WERI-Rb-1 (cell line): Measurements from ENCODE around the gene SRM.
"Not testable (repeated sequence)": the region's sequence is repeated elsewhere in the genome, so short reads cannot be mapped to it uniquely, and the experiment has no call there.

ENCODE experiments used
- DNase-seq: peaks from one replicate; pipeline ENCODE4 v3.0.0-alpha.2; 2020
- H3K27ac ChIP-seq: fragments of 250-450 bp; sonication (Bioruptor Pico); 2 replicates; pipeline ENCODE4 v1.5.1; 2020; ENCODE audit warnings: mild to moderate bottlenecking, moderate library complexity
- H3K27me3 ChIP-seq: fragments of 250-450 bp; sonication (Bioruptor Pico); 2 replicates; pipeline ENCODE4 v1.5.1; 2021; ENCODE audit warnings: mild to moderate bottlenecking, low read depth, moderate library complexity; ENCODE audit not compliant: insufficient read depth, severe bottlenecking
- H3K36me3 ChIP-seq: fragments of 250-450 bp; sonication (Bioruptor Pico); 2 replicates; pipeline ENCODE4 v1.5.1; 2020; ENCODE audit warnings: mild to moderate bottlenecking, moderate library complexity
- H3K4me3 ChIP-seq: 2 replicates; pipeline ENCODE4 v1.5.1; 2011; ENCODE audit warnings: low read depth, mild to moderate bottlenecking, control low read depth, low read length
- H3K9me3 ChIP-seq: fragments of 250-450 bp; sonication (Bioruptor Pico); 2 replicates; pipeline ENCODE4 v1.5.1; 2021; ENCODE audit warnings: mild to moderate bottlenecking, moderate library complexity; ENCODE audit not compliant: severe bottlenecking
- TF ChIP-seq, protein P1 (sequence below): IDR thresholded peaks from 2 replicates; pipeline ENCODE4 v1.5.1; 2011; ENCODE audit warnings: low read depth, mild to moderate bottlenecking, control low read depth, inconsistent platforms, low read length

Gene SRM

DNA sequence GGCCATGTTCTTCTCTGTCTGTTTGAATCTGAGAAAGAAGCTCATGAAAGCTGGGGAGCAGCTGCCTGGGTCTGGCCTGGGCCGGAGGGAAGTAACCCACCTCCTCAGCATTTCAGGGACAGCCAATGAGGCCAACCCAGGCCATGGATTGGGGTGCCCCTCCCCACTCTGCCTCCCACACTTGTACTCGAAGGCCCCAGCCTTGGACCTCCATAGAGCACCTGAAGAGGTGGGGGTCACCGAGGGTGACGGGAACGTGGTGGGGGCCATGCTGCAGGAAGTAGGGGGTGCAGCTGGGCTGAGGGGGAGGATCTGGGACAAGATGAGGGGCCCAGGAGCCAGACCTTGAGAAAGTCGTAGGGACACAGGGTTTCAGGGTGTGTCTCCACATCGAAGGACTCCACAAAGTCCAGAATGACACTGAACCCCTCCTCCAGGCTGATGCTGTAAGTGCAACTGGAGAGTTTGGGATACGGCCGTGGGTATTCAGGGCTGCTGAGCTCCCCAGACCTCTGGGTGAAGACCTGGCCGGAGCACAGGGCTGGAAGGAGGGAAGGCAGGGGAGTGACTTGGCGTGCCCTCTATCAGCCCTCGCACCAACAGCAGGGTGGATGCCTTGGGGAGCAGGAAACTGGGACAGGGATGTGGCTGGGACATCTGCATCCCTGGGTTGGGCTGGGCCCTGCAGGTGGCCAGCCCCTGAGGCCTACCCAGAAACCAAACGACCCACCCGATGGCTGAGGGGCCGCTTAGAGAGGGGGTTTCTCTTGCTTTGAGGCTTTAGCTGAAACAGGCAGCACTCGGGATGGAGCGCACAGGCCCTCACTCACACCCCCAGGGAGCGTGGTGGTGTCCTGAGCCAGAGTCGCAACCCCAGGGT, 16.6 kb downstream of the SRM start:
- H3K27me3 ChIP-seq = no peaks in the 10 kb centered on the region
- no peak for DNase-seq

DNA sequence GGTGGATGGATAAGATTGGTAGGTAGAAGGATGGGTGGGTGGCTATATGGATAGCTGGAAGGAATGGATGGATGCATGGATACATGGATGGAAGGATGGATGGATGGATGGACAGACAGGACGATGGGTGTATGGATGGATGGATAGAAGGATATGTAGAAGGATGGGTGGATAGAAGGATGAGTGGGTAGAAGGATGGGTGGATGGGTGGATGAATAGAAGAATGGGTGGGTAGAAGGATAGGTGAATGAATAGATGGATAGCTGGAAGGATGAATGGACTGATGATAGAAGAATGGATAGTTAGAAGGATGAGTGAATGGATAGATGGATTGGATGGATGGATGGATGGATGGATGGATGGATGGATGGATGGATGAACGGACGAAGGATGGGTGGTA, 17.8 kb downstream of the SRM start:
- H3K9me3 ChIP-seq = no peaks in the 10 kb centered on the region
- no peak overlapping the region for H3K27ac ChIP-seq
- no peaks in the 10 kb centered on the region for H3K36me3 ChIP-seq
- TF ChIP-seq, protein P1, sequence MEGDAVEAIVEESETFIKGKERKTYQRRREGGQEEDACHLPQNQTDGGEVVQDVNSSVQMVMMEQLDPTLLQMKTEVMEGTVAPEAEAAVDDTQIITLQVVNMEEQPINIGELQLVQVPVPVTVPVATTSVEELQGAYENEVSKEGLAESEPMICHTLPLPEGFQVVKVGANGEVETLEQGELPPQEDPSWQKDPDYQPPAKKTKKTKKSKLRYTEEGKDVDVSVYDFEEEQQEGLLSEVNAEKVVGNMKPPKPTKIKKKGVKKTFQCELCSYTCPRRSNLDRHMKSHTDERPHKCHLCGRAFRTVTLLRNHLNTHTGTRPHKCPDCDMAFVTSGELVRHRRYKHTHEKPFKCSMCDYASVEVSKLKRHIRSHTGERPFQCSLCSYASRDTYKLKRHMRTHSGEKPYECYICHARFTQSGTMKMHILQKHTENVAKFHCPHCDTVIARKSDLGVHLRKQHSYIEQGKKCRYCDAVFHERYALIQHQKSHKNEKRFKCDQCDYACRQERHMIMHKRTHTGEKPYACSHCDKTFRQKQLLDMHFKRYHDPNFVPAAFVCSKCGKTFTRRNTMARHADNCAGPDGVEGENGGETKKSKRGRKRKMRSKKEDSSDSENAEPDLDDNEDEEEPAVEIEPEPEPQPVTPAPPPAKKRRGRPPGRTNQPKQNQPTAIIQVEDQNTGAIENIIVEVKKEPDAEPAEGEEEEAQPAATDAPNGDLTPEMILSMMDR = no peak
- H3K4me3 ChIP-seq = no peak overlapping the region
- H3K27me3 ChIP-seq = no peaks in the 10 kb centered on the region
- no peak for DNase-seq

More for the DNA sequence above, 16.6 kb downstream of the SRM start:
- no peak overlapping the region for H3K27ac ChIP-seq
- no peak overlapping the region for H3K4me3 ChIP-seq
- TF ChIP-seq, protein P1 = no peak
- H3K9me3 ChIP-seq = no peaks in the 10 kb centered on the region
- no peaks in the 10 kb centered on the region for H3K36me3 ChIP-seq

DNA sequence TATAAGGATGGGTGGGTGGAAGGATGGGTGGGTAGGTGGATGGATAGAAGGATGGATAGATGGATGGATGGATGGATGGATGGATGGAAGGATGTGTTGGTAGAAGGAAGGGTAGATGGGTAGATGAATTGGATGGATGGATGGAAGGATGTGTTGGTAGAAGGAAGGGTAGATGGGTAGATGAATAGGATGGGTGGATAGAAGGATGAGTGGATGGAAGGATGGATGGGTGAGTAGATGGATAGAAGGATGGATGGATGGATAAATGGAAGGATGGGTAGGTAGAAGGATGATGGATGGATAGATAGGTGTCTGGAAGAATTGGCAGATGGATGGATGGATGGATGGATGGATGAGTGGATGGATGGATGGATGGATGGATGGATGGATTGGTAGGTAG, 18.8 kb downstream of the SRM start:
- Histone ChIP-seq H3K36me3 (no peaks in the 10 kb centered on the region), H3K4me3 (no peak overlapping the region), H3K27ac (no peak overlapping the region), H3K9me3 (no peaks in the 10 kb centered on the region), H3K27me3 (no peaks in the 10 kb centered on the region)
- TF ChIP-seq, protein P1 = no peak
- no peak for DNase-seq

DNA sequence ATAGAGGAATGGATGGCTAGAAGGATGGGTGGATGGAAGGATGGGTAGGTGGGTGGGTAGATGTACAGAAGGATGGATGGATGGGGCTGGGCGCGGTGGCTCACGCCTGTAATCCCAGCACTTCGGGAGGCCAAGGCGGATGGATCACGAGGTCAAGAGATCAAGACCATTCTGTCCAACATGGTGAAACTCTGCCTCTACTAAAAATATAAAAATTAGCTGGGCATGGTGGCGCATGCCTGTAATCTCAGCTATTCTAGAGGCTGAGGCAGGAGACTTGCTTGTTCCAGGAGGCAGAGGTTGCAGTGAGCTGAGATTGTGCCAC, 19.8 kb downstream of the SRM start:
- H3K4me3 ChIP-seq, H3K27ac ChIP-seq, DNase-seq, H3K36me3 ChIP-seq, H3K27me3 ChIP-seq, H3K9me3 ChIP-seq: not testable (repeated sequence)

DNA sequence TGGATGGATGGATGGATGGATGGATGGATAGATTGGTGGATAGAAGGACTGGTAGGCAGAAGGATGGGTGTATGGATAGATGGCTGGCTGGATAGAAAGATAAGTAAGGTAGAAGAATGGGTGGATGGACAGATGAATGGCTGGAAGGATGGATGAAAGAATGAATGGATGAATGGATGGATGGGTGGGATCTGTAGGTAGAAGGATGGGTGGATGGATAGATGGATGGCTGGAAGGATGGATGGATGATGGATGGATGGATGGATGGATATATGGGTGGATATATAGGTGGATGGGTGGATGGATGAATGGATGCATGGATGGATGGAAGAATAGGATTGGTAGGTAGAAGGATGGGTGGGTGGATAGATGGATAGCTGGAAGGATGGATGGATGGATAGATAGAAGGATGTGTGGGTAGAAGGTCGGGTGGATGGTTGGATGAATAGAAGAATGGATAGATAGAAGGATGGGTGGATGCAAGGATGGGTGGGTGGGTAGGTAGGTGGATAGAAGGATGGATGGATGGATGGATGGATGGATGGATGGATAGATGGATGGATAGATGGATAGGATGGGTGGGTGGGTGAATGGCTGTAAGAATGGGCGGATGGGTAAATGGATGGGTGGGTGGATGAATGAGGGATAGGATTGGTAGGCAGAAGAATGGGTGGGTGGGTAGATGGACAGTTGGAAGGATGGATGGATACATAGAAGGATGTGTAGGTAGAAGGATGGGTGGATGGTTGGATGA, 20.3 kb downstream of the SRM start:
- Histone ChIP-seq H3K27ac (no peak overlapping the region), H3K27me3 (no peaks in the 10 kb centered on the region), H3K9me3 (no peaks in the 10 kb centered on the region), H3K4me3 (no peak overlapping the region), H3K36me3 (no peaks in the 10 kb centered on the region)
- no peak for DNase-seq
- TF ChIP-seq, protein P1 = no peak

DNA sequence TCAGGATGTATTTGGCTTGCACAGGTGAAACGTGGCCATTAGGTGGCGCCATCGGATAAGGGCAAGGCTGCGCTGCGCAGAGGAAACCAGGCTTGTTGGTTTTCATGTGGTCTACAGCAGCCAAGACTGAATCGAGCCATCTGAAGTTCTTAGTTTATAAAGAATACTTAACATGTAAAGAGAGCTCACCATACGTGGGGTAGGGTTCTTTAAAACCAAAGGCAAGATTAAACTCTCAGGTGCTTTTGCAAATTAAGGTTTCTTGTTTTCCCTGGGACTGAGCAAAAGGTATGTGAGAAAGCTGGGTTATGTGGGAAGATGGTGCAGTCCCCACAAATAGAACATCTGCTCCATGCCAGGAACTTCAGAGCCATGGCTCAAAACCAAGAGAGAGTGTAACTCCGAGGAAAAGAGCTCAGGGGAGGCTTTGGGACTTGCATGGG, 22.1 kb downstream of the SRM start:
- Histone ChIP-seq H3K27ac (no peak overlapping the region), H3K9me3 (no peaks in the 10 kb centered on the region), H3K36me3 (no peaks in the 10 kb centered on the region), H3K4me3 (no peak overlapping the region), H3K27me3 (no peaks in the 10 kb centered on the region)
- TF ChIP-seq, protein P1 = peak; percentile 93
- DNase-seq = peak; percentile 82

DNA sequence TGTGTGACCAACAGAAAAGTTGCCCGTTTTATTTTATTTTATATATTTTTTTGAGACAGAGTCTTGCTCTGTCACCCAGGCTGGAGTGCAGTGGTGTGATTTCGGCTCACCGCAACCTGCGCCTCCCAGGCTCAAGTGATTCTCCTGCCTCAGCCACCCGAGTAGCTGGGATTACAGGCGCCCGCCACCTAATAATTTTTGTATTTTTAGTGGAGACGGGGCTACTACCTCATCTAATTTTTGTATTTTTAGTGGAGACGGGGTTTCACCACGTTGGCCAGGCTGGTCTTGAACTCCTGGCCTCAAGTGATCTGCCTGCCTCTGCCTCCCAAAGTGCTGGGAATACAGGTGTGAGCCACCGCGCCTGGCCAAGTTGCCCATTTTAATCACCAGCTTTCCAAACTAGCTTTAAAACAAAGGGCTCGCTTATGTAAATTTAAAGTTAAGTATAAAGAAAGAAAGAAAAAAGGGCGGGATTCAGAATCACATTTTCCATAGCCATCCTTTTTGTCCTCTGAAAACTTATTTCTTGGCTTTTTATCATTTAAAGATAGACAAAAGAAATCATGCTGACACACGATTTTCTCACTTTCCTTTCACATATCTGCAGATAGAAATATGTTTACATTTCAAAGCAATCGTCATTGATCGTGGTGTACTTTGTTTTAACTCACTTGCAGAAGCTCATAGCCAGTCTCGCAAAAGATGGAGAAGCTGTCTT, 22.6 kb downstream of the SRM start:
- H3K4me3 ChIP-seq, H3K36me3 ChIP-seq, H3K9me3 ChIP-seq, DNase-seq, H3K27me3 ChIP-seq, H3K27ac ChIP-seq: not testable (repeated sequence)
